ENCODE measurements around the gene AZI2.

AZI2 gene

DNA sequence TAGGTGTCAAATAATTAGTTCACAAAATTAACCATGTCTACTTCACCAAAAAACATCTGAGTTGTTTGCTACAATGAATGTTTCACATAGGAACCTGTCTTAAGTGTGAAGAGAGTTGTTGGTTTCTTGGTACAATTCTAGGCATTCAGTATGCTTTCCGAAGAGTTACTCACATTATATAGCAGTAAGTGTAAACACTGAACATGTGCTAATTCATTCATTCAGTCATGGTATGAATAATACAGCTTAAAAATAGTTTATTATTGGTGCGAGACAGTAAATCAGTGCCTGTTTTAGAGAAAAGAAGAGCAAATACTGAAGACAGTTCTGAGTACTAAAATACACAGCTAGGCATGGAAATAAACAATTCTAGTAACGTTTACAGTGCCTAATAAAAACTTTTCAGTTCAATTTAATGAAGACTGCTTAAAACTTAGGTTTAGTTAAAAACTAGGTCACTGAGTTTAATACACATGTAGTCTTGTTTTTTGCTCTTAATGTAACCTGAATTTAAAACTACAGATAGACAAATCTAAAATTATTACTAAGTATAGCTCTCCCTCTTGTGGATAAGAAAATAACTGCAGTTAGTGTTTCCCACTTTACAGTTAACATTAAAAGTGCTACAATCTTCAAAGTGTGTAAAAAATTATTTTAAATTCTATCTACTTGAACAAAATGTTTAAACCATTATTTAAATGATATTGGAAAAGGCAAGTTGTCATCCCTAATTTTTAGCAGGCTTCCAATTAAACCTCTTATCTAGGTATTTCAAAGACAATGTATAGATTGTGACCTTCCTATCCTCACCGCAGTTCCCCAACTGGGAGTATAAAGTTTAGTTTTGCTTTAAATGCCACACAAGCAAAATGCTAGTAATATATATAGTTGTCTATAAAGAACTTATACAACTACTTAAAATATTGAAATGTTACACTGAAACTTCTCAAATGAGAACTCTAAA is 20.2 kb downstream of the AZI2 start:
- Histone ChIP-seq H3K36me3 (ENCODE audit: control insufficient read depth, insufficient read depth, low read length) (no peaks in the 10 kb centered on the region), H3K27ac (ENCODE audit: low read depth, low read length) (no peak overlapping the region), H3K4me3 (ENCODE audit: low read length) (no peak overlapping the region), H3K9ac (ENCODE audit: low read length) (no peak overlapping the region), H3K4me1 (ENCODE audit: control insufficient read depth, insufficient read depth, low read length) (peaks cover 3% of the 10 kb centered on the region), H3K27me3 (ENCODE audit: control insufficient read depth, insufficient read depth, low read length) (no peaks in the 10 kb centered on the region)

DNA sequence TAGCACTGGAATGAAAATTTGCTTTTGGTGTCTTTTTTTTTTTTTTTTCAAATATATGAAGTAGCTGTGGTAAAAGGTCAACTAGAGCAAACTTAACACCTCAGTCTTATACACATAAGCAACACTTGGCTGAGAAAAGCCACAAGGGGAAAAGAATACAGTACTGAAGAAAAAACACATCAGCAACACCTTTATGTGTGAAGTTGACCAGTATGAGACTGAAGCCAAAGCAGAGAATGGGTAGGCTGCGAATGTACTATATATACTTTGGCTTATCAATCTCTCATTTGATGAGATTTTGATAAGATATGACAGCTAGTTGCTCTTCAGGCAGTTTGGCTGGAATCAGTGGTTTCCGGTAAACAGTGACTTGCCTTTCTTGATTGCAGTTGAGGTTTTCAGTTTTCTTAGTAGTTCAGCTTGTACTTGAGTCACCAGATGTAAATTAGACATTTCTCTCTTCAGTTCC is 22.1 kb downstream of the AZI2 start:
- no peaks in the 10 kb centered on the region for H3K36me3 ChIP-seq (ENCODE audit: control insufficient read depth, insufficient read depth, low read length)
- no peak overlapping the region for H3K27ac ChIP-seq (ENCODE audit: low read depth, low read length)
- no peak overlapping the region for H3K9ac ChIP-seq (ENCODE audit: low read length)
- no peak overlapping the region for H3K4me3 ChIP-seq (ENCODE audit: low read length)
- no peaks in the 10 kb centered on the region for H3K27me3 ChIP-seq (ENCODE audit: control insufficient read depth, insufficient read depth, low read length)
- peaks cover 3% of the 10 kb centered on the region for H3K4me1 ChIP-seq (ENCODE audit: control insufficient read depth, insufficient read depth, low read length)

DNA sequence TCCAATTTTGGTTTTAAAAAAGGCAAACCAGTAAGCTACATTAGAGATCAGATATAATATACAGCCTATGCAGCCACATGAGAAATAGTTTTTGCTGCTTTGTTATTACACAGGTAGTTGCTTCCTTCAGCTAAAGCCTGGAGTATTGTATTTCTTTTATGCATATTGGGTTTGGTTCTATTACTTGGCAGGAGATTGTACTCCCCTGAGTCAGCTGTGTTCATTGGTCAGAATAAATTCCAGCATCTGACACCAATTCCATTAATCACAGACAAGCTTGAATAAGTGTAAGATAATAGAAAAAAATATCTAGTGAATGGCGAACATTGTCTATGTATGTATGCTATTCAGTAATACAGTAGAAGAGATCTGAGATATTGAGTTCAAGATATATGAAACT is 26.2 kb downstream of the AZI2 start:
- Histone ChIP-seq H3K27me3 (ENCODE audit: control insufficient read depth, insufficient read depth, low read length) (no peaks in the 10 kb centered on the region), H3K27ac (ENCODE audit: low read depth, low read length) (no peak overlapping the region), H3K9ac (ENCODE audit: low read length) (no peak overlapping the region), H3K4me3 (ENCODE audit: low read length) (no peak overlapping the region), H3K4me1 (ENCODE audit: control insufficient read depth, insufficient read depth, low read length) (no peaks in the 10 kb centered on the region), H3K36me3 (ENCODE audit: control insufficient read depth, insufficient read depth, low read length) (no peaks in the 10 kb centered on the region)

DNA sequence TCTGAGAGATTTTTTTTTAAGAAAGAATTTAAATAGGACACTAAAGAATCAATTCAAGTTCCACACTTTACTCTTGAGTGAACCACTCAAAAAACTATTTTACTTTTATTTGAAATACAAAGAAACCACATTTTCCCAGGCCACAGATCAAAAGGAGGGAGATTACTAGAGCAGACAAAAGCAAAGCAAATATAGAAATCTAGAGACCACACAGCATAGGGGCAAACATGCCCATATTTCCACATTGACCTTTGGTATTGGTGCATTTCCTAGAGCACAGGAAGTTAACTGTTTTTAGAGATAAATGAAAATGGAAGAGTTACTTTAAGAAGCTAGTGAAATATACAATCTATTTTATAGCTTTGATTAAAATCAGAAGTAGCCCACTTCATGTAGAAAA is 27.6 kb downstream of the AZI2 start:
- H3K36me3 ChIP-seq (ENCODE audit: control insufficient read depth, insufficient read depth, low read length): no peaks in the 10 kb centered on the region
- H3K4me1 ChIP-seq (ENCODE audit: control insufficient read depth, insufficient read depth, low read length): no peaks in the 10 kb centered on the region
- H3K27ac ChIP-seq (ENCODE audit: low read depth, low read length): no peak overlapping the region
- no peak overlapping the region for H3K4me3 ChIP-seq (ENCODE audit: low read length)
- H3K9ac ChIP-seq (ENCODE audit: low read length): no peak overlapping the region
- H3K27me3 ChIP-seq (ENCODE audit: control insufficient read depth, insufficient read depth, low read length): no peaks in the 10 kb centered on the region

DNA sequence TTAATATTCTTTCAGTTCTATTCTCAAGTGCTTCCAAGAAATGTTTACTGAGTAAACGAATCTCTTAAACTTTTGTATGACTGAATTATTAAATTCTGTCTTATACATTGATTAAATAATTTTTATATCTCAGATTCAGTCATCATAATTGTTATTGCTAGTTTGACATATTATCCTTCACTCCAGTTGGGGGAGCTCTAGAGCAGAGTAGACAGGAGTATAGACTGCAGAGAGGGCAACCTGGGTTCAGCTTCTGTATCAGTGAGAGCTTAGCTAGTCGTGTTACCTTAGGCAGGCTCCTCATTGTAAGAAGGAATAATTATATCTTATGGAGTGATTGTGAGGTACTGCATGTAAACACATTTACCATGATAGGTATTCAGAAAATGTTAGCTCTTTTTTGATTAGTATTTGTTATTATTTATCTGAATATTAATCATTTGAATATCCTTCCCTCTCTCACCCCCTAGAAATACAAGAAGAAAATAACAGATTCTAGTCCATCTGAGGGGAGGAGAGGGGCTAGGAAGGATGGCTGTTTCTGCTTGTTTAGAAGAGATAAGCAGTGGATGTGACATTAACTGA is 31.1 kb downstream of the AZI2 start:
- H3K4me1 ChIP-seq (ENCODE audit: control insufficient read depth, insufficient read depth, low read length): no peaks in the 10 kb centered on the region
- H3K4me3 ChIP-seq (ENCODE audit: low read length): no peak overlapping the region
- H3K27ac ChIP-seq (ENCODE audit: low read depth, low read length): no peak overlapping the region
- H3K9ac ChIP-seq (ENCODE audit: low read length): no peak overlapping the region
- H3K36me3 ChIP-seq (ENCODE audit: control insufficient read depth, insufficient read depth, low read length): no peaks in the 10 kb centered on the region
- no peaks in the 10 kb centered on the region for H3K27me3 ChIP-seq (ENCODE audit: control insufficient read depth, insufficient read depth, low read length)

DNA sequence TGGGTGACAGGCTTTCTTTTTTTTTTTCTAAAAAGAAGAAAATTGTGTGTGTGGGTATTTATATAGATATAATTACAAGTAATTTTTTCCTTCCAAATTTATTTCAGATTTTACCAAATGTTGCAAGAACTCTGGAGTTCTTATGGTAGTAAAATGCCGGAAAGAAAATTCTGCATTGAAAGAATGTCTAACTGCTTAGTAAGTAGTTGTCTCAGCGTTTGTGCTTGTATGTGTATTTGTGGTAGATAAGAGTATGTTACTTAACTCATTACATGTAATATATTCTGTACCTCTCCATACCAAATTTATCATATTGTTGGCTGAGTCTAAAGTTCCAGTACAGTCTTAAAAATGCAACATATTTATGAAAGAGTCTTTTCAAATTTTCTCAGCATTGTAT is 32.4 kb downstream of the AZI2 start:
- Histone ChIP-seq H3K27ac (ENCODE audit: low read depth, low read length) (no peak overlapping the region), H3K4me1 (ENCODE audit: control insufficient read depth, insufficient read depth, low read length) (no peaks in the 10 kb centered on the region), H3K27me3 (ENCODE audit: control insufficient read depth, insufficient read depth, low read length) (no peaks in the 10 kb centered on the region), H3K9ac (ENCODE audit: low read length) (no peak overlapping the region), H3K4me3 (ENCODE audit: low read length) (no peak overlapping the region), H3K36me3 (ENCODE audit: control insufficient read depth, insufficient read depth, low read length) (no peaks in the 10 kb centered on the region)

DNA sequence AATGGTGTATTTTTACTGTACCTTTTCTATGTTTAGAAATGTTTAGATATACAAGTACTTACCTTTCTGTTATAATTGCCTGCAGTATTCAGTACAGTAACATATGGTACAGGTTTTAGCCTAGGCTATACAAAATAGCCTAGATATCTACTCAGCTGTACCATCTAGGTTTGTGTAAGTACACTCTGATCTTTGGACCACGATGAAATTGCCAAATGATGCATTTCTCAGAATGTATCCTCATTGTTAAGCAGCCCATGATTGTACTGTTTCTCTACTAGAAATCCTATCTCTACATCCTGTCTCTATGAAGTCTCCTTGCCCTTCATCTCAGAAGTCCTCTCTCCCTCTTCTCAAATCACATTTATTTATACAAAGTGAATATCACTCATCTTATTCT is 32.9 kb downstream of the AZI2 start:
- no peak overlapping the region for H3K9ac ChIP-seq (ENCODE audit: low read length)
- no peak overlapping the region for H3K27ac ChIP-seq (ENCODE audit: low read depth, low read length)
- H3K4me3 ChIP-seq (ENCODE audit: low read length): no peak overlapping the region
- no peaks in the 10 kb centered on the region for H3K4me1 ChIP-seq (ENCODE audit: control insufficient read depth, insufficient read depth, low read length)
- no peaks in the 10 kb centered on the region for H3K27me3 ChIP-seq (ENCODE audit: control insufficient read depth, insufficient read depth, low read length)
- no peaks in the 10 kb centered on the region for H3K36me3 ChIP-seq (ENCODE audit: control insufficient read depth, insufficient read depth, low read length)

DNA sequence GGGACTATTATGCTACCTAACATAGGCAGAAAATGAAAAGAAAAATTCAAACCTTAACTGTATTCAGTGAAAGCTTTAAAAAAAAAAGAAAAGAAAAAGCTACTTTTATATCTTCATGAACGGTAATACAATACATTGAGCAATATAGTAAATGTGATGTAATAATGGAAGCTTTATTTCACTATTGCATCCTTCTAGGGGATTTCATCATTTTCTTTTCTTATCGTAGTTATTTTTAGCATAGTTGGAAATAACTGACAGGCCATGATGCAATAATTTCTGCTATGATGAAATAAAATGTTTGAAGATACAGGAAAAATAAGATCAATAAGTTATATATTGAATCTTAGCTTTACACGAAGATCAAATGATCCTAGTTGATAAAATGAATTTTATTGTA is 40.4 kb downstream of the AZI2 start:
- Histone ChIP-seq H3K27me3 (ENCODE audit: control insufficient read depth, insufficient read depth, low read length) (no peaks in the 10 kb centered on the region), H3K36me3 (ENCODE audit: control insufficient read depth, insufficient read depth, low read length) (no peaks in the 10 kb centered on the region), H3K27ac (ENCODE audit: low read depth, low read length) (no peak overlapping the region), H3K4me1 (ENCODE audit: control insufficient read depth, insufficient read depth, low read length) (no peaks in the 10 kb centered on the region), H3K9ac (ENCODE audit: low read length) (no peak overlapping the region), H3K4me3 (ENCODE audit: low read length) (no peak overlapping the region)

DNA sequence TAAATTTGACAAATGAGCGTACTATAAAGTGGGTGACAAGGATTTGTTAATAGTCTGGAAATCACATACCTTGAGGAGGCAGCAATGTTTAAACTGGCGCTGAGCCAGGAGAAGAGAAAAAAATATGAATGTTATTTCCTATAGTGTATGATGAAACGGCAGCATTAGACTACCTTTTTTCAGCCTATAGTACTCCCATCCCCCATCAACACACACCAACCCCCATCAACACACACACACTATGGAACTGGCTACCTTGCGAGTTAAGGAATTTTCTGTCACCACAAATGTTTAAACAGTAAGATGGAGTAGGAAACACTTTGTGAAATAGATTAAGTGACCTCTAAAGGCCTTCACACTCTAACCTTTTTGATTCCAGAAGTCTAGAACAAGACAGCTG is 46.9 kb downstream of the AZI2 start:
- Histone ChIP-seq H3K27me3 (ENCODE audit: control insufficient read depth, insufficient read depth, low read length) (no peaks in the 10 kb centered on the region), H3K4me1 (ENCODE audit: control insufficient read depth, insufficient read depth, low read length) (no peaks in the 10 kb centered on the region), H3K36me3 (ENCODE audit: control insufficient read depth, insufficient read depth, low read length) (no peaks in the 10 kb centered on the region), H3K27ac (ENCODE audit: low read depth, low read length) (no peak overlapping the region), H3K9ac (ENCODE audit: low read length) (no peak overlapping the region), H3K4me3 (ENCODE audit: low read length) (no peak overlapping the region)

DNA sequence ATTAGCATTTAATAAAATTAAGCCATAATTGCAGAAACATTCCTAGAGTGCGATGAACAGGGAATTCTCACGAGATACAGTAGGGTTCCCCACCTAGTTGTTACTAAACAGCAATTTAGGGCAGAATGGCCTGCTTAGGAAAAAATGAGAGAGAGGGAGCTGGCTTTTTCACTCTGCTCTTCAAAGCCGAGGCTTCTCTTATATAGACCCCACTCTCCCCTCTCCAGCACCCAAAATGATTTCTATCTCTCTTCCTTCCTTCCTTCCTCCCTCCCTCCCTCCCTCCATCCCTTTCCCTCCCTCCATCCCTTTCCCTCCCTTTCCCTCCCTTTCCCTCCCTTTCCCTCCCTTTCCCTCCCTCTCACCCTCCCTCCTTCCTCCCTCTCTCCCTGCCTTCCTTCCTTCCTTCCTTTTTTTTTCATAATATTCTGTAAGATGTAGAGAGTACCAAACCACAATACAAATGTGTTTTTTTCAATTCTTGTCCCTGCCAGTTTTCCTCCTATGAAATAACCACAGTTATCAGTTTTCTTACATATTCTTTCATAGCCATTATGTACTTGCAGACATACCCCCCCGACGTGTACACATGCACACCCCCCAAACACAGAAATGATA is 48.2 kb downstream of the AZI2 start:
- no peaks in the 10 kb centered on the region for H3K4me1 ChIP-seq (ENCODE audit: control insufficient read depth, insufficient read depth, low read length)
- H3K9ac ChIP-seq (ENCODE audit: low read length): no peak overlapping the region
- no peak overlapping the region for H3K27ac ChIP-seq (ENCODE audit: low read depth, low read length)
- no peak overlapping the region for H3K4me3 ChIP-seq (ENCODE audit: low read length)
- no peaks in the 10 kb centered on the region for H3K36me3 ChIP-seq (ENCODE audit: control insufficient read depth, insufficient read depth, low read length)
- no peaks in the 10 kb centered on the region for H3K27me3 ChIP-seq (ENCODE audit: control insufficient read depth, insufficient read depth, low read length)

DNA sequence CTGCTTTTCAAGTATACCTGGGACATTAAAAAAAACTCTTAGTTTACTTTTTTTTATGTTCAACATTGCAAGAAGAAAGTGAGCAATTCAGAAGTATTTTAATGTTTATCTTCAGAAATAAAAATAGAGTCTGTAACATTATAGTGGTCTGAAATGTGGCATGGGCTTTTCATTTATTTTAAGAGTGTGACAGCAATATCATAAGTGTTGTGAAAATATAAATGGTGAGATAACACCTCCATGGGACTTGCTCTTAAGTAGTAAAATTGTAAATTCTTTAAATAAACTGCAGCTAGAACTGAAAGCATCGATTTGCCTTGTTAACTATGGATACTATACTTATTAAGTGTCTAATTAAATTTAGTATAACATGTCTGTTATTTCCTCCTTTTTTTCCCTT is 48.9 kb downstream of the AZI2 start:
- Histone ChIP-seq H3K4me1 (ENCODE audit: control insufficient read depth, insufficient read depth, low read length) (no peaks in the 10 kb centered on the region), H3K9ac (ENCODE audit: low read length) (no peak overlapping the region), H3K4me3 (ENCODE audit: low read length) (no peak overlapping the region), H3K36me3 (ENCODE audit: control insufficient read depth, insufficient read depth, low read length) (no peaks in the 10 kb centered on the region), H3K27me3 (ENCODE audit: control insufficient read depth, insufficient read depth, low read length) (no peaks in the 10 kb centered on the region), H3K27ac (ENCODE audit: low read depth, low read length) (no peak overlapping the region)

DNA sequence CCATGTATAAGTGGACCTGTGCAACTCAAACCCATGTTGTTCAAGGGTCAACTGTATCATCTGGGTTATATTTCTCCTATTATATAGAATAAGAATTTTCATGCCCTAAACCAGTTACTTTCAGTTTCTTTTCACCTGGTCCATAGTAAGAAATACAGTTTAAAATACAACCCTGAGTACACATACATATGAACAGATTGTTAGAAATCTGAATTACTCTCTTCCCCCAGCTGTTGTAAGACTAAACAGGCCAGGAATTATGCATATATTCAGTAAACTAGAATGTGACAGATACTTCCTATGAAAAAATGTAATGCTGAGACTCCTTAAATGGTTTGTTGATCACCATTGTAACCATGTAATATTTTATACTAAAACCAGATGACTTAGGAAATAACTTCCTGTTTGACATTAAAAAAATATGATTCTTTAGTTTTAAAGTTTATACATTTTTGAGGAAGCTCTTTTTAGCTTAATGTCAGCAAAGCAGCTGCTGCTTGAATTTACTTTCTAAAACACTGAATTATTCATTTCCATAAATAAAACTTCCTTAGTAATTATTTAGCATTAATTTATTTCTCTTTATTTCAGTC is 52.6 kb downstream of the AZI2 start:
- no peak overlapping the region for H3K27ac ChIP-seq (ENCODE audit: low read depth, low read length)
- H3K4me1 ChIP-seq (ENCODE audit: control insufficient read depth, insufficient read depth, low read length): no peaks in the 10 kb centered on the region
- H3K4me3 ChIP-seq (ENCODE audit: low read length): no peak overlapping the region
- peaks cover 1% of the 10 kb centered on the region for H3K36me3 ChIP-seq (ENCODE audit: control insufficient read depth, insufficient read depth, low read length)
- H3K27me3 ChIP-seq (ENCODE audit: control insufficient read depth, insufficient read depth, low read length): no peaks in the 10 kb centered on the region
- H3K9ac ChIP-seq (ENCODE audit: low read length): no peak overlapping the region

All from rectal smooth muscle tissue (tissue), 1 donor.